ENCODE measurements around the gene YBX2. TPM values are rescaled to one million over a fixed set of nuclear protein-coding genes. Genes with fewer than 3 reads are reported as not detected.
"Not testable (repeated sequence)": the region's sequence is repeated elsewhere in the genome, so short reads cannot be mapped to it uniquely, and the experiment has no call there.

YBX2 gene
- total RNA-seq (under 1 TPM in 4 of 9 donors, not detected in 5; 0.06 to 0.28 (median 0.09) TPM), polyA plus RNA-seq (1 to 10 TPM in 1 of 3 donors, under 1 TPM in 1, not detected in 1; 0.88 to 1.4 TPM)
- long read RNA-seq, donor 1: 0 reads
- long read RNA-seq, donor 2: 0 reads
- long read RNA-seq, donor 3, partial matches to known transcripts: 584 of 614 reads
- long read RNA-seq, donor 3, other reads (novel, unspliced or antisense): 30 of 614 reads
- long read RNA-seq, donor 4: 0 reads
- long read RNA-seq, donor 5: 0 reads
- long read RNA-seq, donor 6: 0 reads
- long read RNA-seq, donor 7: 0 reads
- long read RNA-seq, donor 8: 0 reads
- long read RNA-seq, donor 9: 0 reads
- long read RNA-seq, donor 10, partial matches to known transcripts: 57 of 242 reads
- long read RNA-seq, donor 10, other reads (novel, unspliced or antisense): 185 of 242 reads

GRCh38 chr17:7294614-7295153 is at the start of gene YBX2:
Gene YBX2 (minus strand): TSS chr17:7294639. CDS start chr17:7294500, 139 bp downstream.
- Histone ChIP-seq H3K27ac (no peak within 1 kb of the TSS), H3K27me3 (peaks cover 16% of the 10 kb centered on the region), H3K4me1 (replicated peaks in 1 of 2) (peaks cover 12 to 28% of the 10 kb centered on the region in 2 donors), H3K4me3 (peak within 1 kb of the TSS in 1 of 4 donors; percentile 28), H3K36me3 (replicated peaks in 1 of 2) (no peaks in the 10 kb centered on the region), H3K9me3 (replicated peaks in 1 of 3) (no peaks in the 10 kb centered on the region)
- WGBS, 4 donors: 1 to 4% (median 3%) methylated on average over 9 to 57 of the region's 57 CpGs
- TF ChIP-seq POLR2A (IDR thresholded peaks at IDR 0.05) (no peak), CTCF (IDR thresholded peaks at IDR 0.05) (no peak)
- intact Hi-C loops (cut with DNase I): loop anchor here in 1 of 2 donors (10.0 kb wide), 1 partner anchor 240 kb away; no protein-coding TSS in a partner anchor
- DNase-seq: peak in 6 of 7 donors; percentile 50 to 73 (median 57)

- WGBS, 4 donors: 32 to 66% (median 64%) methylated on average over 3 to 15 of the region's 15 CpGs
- H3K4me3 ChIP-seq: no peak overlapping the region
- intact Hi-C loops (cut with DNase I): loop anchor here in 1 of 2 donors (5.0 kb wide), 1 partner anchor 61 kb away; the partner anchor contains the start of gene SLC2A4
- no peaks in the 10 kb centered on the region for H3K36me3 ChIP-seq (replicated peaks in 1 of 2)
- no peak for TF ChIP-seq POLR2A (IDR thresholded peaks at IDR 0.05)
- TF ChIP-seq CTCF (IDR thresholded peaks at IDR 0.05): no peak
- peak in 1 of 7 donors; percentile 33 for DNase-seq
- no peaks in the 10 kb centered on the region for H3K27me3 ChIP-seq
- peaks cover 0 to 15% of the 10 kb centered on the region in 2 donors for H3K4me1 ChIP-seq (replicated peaks in 1 of 2)
- no peak overlapping the region for H3K27ac ChIP-seq
- no peaks in the 10 kb centered on the region for H3K9me3 ChIP-seq (replicated peaks in 1 of 3)
Observed at GRCh38 chr17:7343250-7343649, 48.8 kb upstream of the YBX2 start.

GRCh38 chr17:7341842-7342241 is 47.4 kb upstream of the YBX2 start:
- no peaks in the 10 kb centered on the region for H3K36me3 ChIP-seq (replicated peaks in 1 of 2)
- H3K9me3 ChIP-seq (replicated peaks in 1 of 3): no peaks in the 10 kb centered on the region
- H3K27me3 ChIP-seq: no peaks in the 10 kb centered on the region
- H3K4me1 ChIP-seq (replicated peaks in 1 of 2): peaks cover 0 to 6% of the 10 kb centered on the region in 2 donors
- intact Hi-C loops (cut with DNase I): loop anchor here in 1 of 2 donors (5.0 kb wide), 1 partner anchor 60 kb away; the partner anchor contains the start of gene SLC2A4
- DNase-seq: no peak
- no peak for TF ChIP-seq POLR2A (IDR thresholded peaks at IDR 0.05)
- TF ChIP-seq CTCF (IDR thresholded peaks at IDR 0.05): no peak
- no peak overlapping the region for H3K4me3 ChIP-seq
- WGBS, 4 donors: 82 to 95% (median 88%) methylated on average over 7 to 13 of the region's 13 CpGs
- H3K27ac ChIP-seq: no peak overlapping the region

- 40 to 56% (median 49%) methylated on average over 2 of the region's 2 CpGs for WGBS, 4 donors
- no peaks in the 10 kb centered on the region for H3K27me3 ChIP-seq
- TF ChIP-seq POLR2A (IDR thresholded peaks at IDR 0.05): no peak
- TF ChIP-seq CTCF (IDR thresholded peaks at IDR 0.05): no peak
- H3K27ac ChIP-seq: no peak overlapping the region
- intact Hi-C loops (cut with DNase I): loop anchor here in 1 of 2 donors (5.0 kb wide), 1 partner anchor 58 kb away; the partner anchor contains the start of gene SLC2A4
- H3K4me3 ChIP-seq: no peak overlapping the region
- no peaks in the 10 kb centered on the region for H3K36me3 ChIP-seq (replicated peaks in 1 of 2)
- no peaks in the 10 kb centered on the region for H3K4me1 ChIP-seq (replicated peaks in 1 of 2)
- no peak for DNase-seq
- H3K9me3 ChIP-seq (replicated peaks in 1 of 3): no peaks in the 10 kb centered on the region
Observed at GRCh38 chr17:7340179-7340578, 45.7 kb upstream of the YBX2 start.

GRCh38 chr17:7337600-7337999 is 43.2 kb upstream of the YBX2 start:
- not testable (repeated sequence) for H3K27me3 ChIP-seq

More at GRCh38 chr17:7337600-7337999, 43.2 kb upstream of the YBX2 start:
- H3K27ac ChIP-seq; intact Hi-C loops (cut with DNase I); H3K9me3 ChIP-seq (replicated peaks in 1 of 3); DNase-seq; H3K4me3 ChIP-seq; H3K4me1 ChIP-seq (replicated peaks in 1 of 2); H3K36me3 ChIP-seq (replicated peaks in 1 of 2): not testable (repeated sequence)
- 69 to 75% (median 72%) methylated on average over 7 of the region's 7 CpGs for WGBS, 4 donors

Data from adrenal gland (tissue), 19 donors.